Measurements from ENCODE around the gene LRRC71.

The LRRC71 gene

GRCh38 chr1:156957634-156958033 is 37.2 kb downstream of the LRRC71 start:
- DNase-seq (ENCODE audit: low read depth), result no peak
- TF ChIP-seq CTCF (IDR thresholded peaks at IDR 0.05; ENCODE audit: insufficient read depth, low read depth, low read length, missing control alignments), result no peak
- H3K4me3 ChIP-seq (ENCODE audit: low read depth, low read length), result no peak overlapping the region

- no peak for TF ChIP-seq CTCF (IDR thresholded peaks at IDR 0.05; ENCODE audit: insufficient read depth, low read depth, low read length, missing control alignments)
- no peak for DNase-seq (ENCODE audit: low read depth)
These were observed 37.8 kb downstream of the LRRC71 start for GRCh38 chr1:156958247-156958714.

GRCh38 chr1:156959414-156959813 is 39.0 kb downstream of the LRRC71 start:
- no peak for TF ChIP-seq CTCF (IDR thresholded peaks at IDR 0.05; ENCODE audit: insufficient read depth, low read depth, low read length, missing control alignments)
- DNase-seq (ENCODE audit: low read depth), result peak; percentile 50
- no peak overlapping the region for H3K4me3 ChIP-seq (ENCODE audit: low read depth, low read length)

More at GRCh38 chr1:156958247-156958714, 37.8 kb downstream of the LRRC71 start:
- no peak overlapping the region for H3K4me3 ChIP-seq (ENCODE audit: low read depth, low read length)

- H3K4me3 ChIP-seq (ENCODE audit: low read depth, low read length), result no peak overlapping the region
- DNase-seq (ENCODE audit: low read depth), result no peak
- TF ChIP-seq CTCF (IDR thresholded peaks at IDR 0.05; ENCODE audit: insufficient read depth, low read depth, low read length, missing control alignments), result no peak
These were observed 39.5 kb downstream of the LRRC71 start for GRCh38 chr1:156959925-156960324.

- H3K4me3 ChIP-seq (ENCODE audit: low read depth, low read length), result no peak overlapping the region
- peak; percentile 50 for TF ChIP-seq CTCF (IDR thresholded peaks at IDR 0.05; ENCODE audit: insufficient read depth, low read depth, low read length, missing control alignments)
- DNase-seq (ENCODE audit: low read depth), result peak; percentile 65
These were observed 41.3 kb downstream of the LRRC71 start for GRCh38 chr1:156961709-156962108.

GRCh38 chr1:156963621-156964020 is 43.2 kb downstream of the LRRC71 start:
- H3K4me3 ChIP-seq (ENCODE audit: low read depth, low read length), result no peak overlapping the region
- peak; percentile 42 for DNase-seq (ENCODE audit: low read depth)
- no peak for TF ChIP-seq CTCF (IDR thresholded peaks at IDR 0.05; ENCODE audit: insufficient read depth, low read depth, low read length, missing control alignments)

GRCh38 chr1:156964441-156964840 is 44.0 kb downstream of the LRRC71 start:
- no peak for TF ChIP-seq CTCF (IDR thresholded peaks at IDR 0.05; ENCODE audit: insufficient read depth, low read depth, low read length, missing control alignments)
- no peak for DNase-seq (ENCODE audit: low read depth)

More at GRCh38 chr1:156964441-156964840, 44.0 kb downstream of the LRRC71 start:
- no peak overlapping the region for H3K4me3 ChIP-seq (ENCODE audit: low read depth, low read length)
